NT2/D1 (cell line): Measurements from ENCODE around the gene MAP2K5.

ENCODE experiments used
- DNase-seq: peaks from one replicate; pipeline ENCODE4 v3.0.0-alpha.2; 2011; ENCODE audit warnings: low read depth, low spot score
- H3K27me3 ChIP-seq: 2 replicates; pipeline ENCODE4 v1.6.0; 2011; ENCODE audit warnings: mild to moderate bottlenecking; ENCODE audit not compliant: insufficient read length, insufficient read depth
- H3K36me3 ChIP-seq: 2 replicates; pipeline ENCODE4 v1.6.1; 2011; ENCODE audit warnings: mild to moderate bottlenecking, low read length, mixed read lengths; ENCODE audit not compliant: insufficient read depth, insufficient read length
- H3K4me1 ChIP-seq: 2 replicates; pipeline ENCODE4 v1.5.1; 2011; ENCODE audit not compliant: insufficient read depth, insufficient read length
- H3K4me3 ChIP-seq: 2 replicates; pipeline ENCODE4 v1.5.1; 2011; ENCODE audit warnings: low read depth; ENCODE audit not compliant: insufficient read length
- H3K9ac ChIP-seq: 2 replicates; pipeline ENCODE4 v1.6.0; 2011; ENCODE audit warnings: low read depth; ENCODE audit not compliant: insufficient read length
- H3K9me3 ChIP-seq: 2 replicates; pipeline ENCODE4 v1.5.1; 2011; ENCODE audit warnings: mild to moderate bottlenecking, low read length; ENCODE audit not compliant: insufficient read depth
- SUZ12 ChIP-seq: IDR thresholded peaks from 2 replicates; pipeline ENCODE4 v1.6.1; 2011; ENCODE audit not compliant: insufficient read length, insufficient read depth; ENCODE audit errors: extremely low read depth
- YY1 ChIP-seq: IDR thresholded peaks from 2 replicates; pipeline ENCODE4 v1.6.1; 2011; ENCODE audit not compliant: insufficient read length, insufficient read depth
- ZNF274 ChIP-seq: IDR thresholded peaks from 2 replicates; pipeline ENCODE4 v1.6.1; 2011; ENCODE audit warnings: mild to moderate bottlenecking, low read depth, low read length

Gene MAP2K5

DNA sequence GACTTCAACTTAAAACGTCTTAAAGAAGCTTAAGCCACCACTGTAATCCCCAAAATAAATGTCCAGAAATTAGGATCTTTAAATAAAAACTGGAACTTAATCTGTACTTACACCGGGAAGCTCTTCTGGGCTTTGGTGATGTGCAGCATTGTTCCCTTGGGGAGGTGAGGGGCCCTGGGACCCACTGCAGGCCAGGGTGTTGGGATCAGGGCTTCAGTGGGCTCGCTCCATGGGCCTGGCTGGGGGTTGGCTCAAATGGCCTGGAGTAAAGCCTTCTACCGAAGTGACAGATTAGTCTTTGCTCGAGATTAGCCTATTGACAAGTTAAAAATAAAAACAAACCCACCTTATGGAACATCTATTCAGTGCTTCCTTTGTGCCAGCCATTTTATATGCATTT, 303.5 kb downstream of the MAP2K5 start:
- Histone ChIP-seq H3K4me3 (no peak overlapping the region), H3K9me3 (peaks cover 7% of the 10 kb centered on the region), H3K36me3 (no peaks in the 10 kb centered on the region), H3K9ac (no peak overlapping the region), H3K27me3 (no peaks in the 10 kb centered on the region), H3K4me1 (peaks cover 13% of the 10 kb centered on the region)
- DNase-seq, result no peak
- no peak for TF ChIP-seq YY1
- no peak for TF ChIP-seq ZNF274
- no peak for TF ChIP-seq SUZ12

DNA sequence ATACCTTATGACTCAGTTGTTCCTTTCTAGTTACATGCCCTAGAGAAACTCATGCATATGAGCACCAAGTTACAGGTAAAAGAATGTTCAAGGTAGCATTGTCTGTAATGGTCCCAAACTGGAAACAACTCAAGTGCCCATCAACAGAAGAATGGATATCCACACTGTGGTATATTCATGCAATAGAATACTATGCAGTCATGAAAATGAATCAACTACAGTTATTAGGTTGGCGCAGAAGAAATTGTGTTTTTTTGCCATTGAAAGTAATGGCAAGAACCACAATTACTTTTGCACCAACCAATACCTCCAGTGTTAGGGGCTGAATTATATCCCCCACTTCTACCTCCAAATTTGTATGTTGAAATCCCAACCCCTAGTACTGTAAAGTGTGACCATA, 307.0 kb downstream of the MAP2K5 start:
- DNase-seq, result no peak
- no peak overlapping the region for H3K4me3 ChIP-seq
- peaks cover 7% of the 10 kb centered on the region for H3K9me3 ChIP-seq
- H3K4me1 ChIP-seq, result peaks cover 6% of the 10 kb centered on the region
- no peaks in the 10 kb centered on the region for H3K27me3 ChIP-seq
- no peak overlapping the region for H3K9ac ChIP-seq
- H3K36me3 ChIP-seq, result no peaks in the 10 kb centered on the region
- TF ChIP-seq SUZ12 (no peak), YY1 (no peak), ZNF274 (no peak)

DNA sequence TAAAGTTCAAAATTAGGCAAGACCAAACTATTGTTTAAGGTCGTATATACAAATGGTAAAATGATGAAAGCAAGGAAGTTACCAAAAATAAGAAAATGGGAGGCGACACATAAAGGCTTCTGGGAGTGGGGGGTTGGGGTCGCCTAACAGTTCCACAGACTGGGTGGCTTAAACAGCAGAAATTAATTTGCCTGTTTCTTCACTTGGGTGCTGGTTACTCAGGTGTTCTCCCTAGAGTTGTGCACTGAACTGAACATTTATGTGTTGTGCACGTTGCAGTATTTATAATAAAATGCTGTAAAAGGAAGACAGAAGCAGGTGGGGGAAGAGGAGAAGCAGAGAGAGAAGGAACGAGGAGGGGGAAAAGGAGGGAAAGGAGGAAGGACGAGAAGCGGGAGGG, 307.8 kb downstream of the MAP2K5 start:
- Histone ChIP-seq H3K9me3 (peaks cover 7% of the 10 kb centered on the region), H3K9ac (no peak overlapping the region), H3K36me3 (no peaks in the 10 kb centered on the region), H3K4me3 (no peak overlapping the region), H3K27me3 (no peaks in the 10 kb centered on the region), H3K4me1 (peaks cover 7% of the 10 kb centered on the region)
- DNase-seq, result no peak
- TF ChIP-seq YY1, result no peak
- no peak for TF ChIP-seq SUZ12
- no peak for TF ChIP-seq ZNF274

DNA sequence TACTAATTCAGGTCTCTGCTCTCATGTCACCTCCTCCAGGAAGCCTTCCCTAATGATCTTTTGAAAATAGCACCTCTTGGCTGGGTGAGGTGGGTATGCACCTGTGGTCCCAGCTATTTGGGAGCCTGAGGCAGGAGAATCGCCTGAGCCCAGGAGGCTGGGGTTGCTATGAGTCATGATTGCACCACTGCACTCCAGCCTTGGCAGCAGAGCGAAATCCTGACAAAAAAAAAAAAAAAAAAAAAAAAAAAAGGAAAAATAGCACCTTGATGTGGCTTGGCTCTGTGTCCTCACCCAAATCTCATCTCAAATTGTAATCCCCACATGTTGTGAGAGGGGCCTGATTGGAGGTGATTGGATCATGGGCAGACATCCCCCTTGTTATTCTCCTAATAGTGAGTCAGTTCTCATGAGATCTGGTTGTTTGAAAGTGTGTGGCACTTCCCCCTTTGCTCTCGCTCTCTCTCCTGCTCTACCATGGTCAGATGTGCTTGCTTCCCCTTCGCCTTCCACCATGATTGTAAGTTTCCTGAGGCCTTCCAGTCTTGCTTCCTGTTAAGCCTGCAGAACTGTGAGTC, 308.6 kb downstream of the MAP2K5 start:
- H3K27me3 ChIP-seq, result no peaks in the 10 kb centered on the region
- no peak for TF ChIP-seq YY1
- no peak for DNase-seq
- no peak overlapping the region for H3K4me3 ChIP-seq
- H3K9ac ChIP-seq, result no peak overlapping the region
- H3K9me3 ChIP-seq, result peaks cover 7% of the 10 kb centered on the region
- peaks cover 7% of the 10 kb centered on the region for H3K4me1 ChIP-seq
- no peaks in the 10 kb centered on the region for H3K36me3 ChIP-seq

DNA sequence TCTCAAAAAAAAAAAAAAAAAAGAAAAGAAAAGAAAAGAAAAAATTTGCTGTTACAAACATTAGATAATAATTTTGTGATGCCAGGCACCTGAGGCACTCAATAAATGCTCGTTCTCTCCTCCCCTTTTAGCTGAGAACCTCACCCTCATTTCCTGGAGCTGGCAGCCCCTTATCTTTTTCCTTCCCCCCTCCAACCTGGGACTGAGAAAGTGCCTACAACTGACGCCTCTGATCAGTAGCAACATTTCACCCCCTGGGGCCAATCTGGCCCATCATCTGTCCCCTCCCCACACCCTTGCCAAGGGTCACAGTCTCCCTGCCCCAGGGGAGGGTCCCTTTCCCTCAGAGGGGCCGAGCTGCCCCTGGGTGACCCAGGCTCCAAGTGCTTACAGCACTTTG, 309.9 kb downstream of the MAP2K5 start:
- Histone ChIP-seq H3K4me3 (no peak overlapping the region), H3K27me3 (no peaks in the 10 kb centered on the region), H3K9me3 (peaks cover 7% of the 10 kb centered on the region), H3K4me1 (peaks cover 8% of the 10 kb centered on the region), H3K36me3 (no peaks in the 10 kb centered on the region), H3K9ac (no peak overlapping the region)
- TF ChIP-seq ZNF274 (no peak), SUZ12 (no peak)
- DNase-seq, result no peak

DNA sequence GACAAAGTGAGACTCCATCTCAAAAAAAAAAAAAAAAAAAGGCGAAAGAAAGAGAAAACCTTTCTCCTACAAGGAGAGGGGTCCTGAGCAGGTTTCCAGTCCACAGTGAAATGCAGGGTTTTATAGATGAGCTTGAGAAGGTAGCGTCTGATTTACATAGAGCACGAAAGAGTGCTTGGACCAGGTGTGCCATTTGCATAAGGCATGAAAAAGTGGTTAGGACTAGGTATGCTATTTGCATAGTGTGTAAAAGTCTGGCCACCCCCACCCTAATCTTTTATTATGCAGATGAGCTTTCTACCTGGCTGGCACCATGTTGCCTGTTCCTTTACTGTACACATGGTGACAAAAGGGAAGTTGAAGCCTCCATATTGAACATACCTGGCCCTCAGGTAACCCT, 311.0 kb downstream of the MAP2K5 start:
- Histone ChIP-seq H3K4me3 (no peak overlapping the region), H3K36me3 (no peaks in the 10 kb centered on the region), H3K27me3 (no peaks in the 10 kb centered on the region), H3K4me1 (peaks cover 9% of the 10 kb centered on the region), H3K9me3 (peaks cover 7% of the 10 kb centered on the region), H3K9ac (no peak overlapping the region)
- no peak for DNase-seq
- TF ChIP-seq SUZ12 (no peak), YY1 (no peak), ZNF274 (no peak)

DNA sequence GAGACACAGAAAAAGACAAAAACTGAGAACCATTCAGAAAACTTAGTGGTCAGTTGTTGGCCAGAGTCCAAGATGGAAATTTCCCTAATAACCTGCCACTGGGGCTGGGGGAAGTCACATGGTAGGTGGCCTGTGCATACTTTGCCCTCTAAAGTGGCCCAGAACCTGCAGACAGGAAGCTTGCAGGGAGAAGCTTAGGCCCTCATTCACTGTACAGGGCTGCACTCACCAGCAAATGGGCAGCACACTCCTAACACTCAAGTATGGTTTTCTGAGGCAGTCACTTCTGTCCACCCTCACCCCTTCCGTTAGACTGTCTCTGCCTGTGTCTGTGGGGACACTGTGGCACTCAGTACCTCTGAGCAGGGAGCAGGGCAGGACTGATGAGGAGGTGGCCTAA, 311.9 kb downstream of the MAP2K5 start:
- H3K9ac ChIP-seq, result no peak overlapping the region
- H3K36me3 ChIP-seq, result no peaks in the 10 kb centered on the region
- TF ChIP-seq SUZ12 (no peak), ZNF274 (no peak), YY1 (no peak)
- no peaks in the 10 kb centered on the region for H3K27me3 ChIP-seq
- peaks cover 9% of the 10 kb centered on the region for H3K4me1 ChIP-seq
- no peak for DNase-seq
- peaks cover 4% of the 10 kb centered on the region for H3K9me3 ChIP-seq
- H3K4me3 ChIP-seq, result no peak overlapping the region

DNA sequence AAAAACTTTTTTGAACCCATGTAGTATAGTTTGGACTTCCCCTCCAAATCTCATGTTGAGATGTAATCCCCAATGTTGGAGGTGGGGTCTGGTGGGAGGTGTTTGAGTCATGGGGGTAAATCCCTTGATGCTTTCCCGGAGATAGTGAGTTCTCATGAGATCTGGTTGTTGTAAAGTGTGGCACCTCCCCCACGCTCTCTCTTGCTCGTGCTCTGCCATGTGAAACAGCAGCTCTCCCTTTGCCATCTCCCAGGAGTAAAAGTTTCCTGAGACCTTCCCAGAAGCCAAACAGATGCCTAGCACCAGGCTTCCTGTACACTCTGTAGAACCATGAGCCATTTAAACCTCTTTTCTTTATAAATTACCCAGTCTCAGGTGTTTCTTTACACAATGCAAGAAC, 313.3 kb downstream of the MAP2K5 start:
- no peaks in the 10 kb centered on the region for H3K27me3 ChIP-seq
- H3K9me3 ChIP-seq, result no peaks in the 10 kb centered on the region
- no peak for TF ChIP-seq YY1
- TF ChIP-seq ZNF274, result no peak
- no peak for TF ChIP-seq SUZ12
- no peak for DNase-seq
- no peak overlapping the region for H3K9ac ChIP-seq
- peaks cover 12% of the 10 kb centered on the region for H3K4me1 ChIP-seq
- no peak overlapping the region for H3K4me3 ChIP-seq
- H3K36me3 ChIP-seq, result no peaks in the 10 kb centered on the region
